Measurements from ENCODE around the gene UPF3A.

DNA sequence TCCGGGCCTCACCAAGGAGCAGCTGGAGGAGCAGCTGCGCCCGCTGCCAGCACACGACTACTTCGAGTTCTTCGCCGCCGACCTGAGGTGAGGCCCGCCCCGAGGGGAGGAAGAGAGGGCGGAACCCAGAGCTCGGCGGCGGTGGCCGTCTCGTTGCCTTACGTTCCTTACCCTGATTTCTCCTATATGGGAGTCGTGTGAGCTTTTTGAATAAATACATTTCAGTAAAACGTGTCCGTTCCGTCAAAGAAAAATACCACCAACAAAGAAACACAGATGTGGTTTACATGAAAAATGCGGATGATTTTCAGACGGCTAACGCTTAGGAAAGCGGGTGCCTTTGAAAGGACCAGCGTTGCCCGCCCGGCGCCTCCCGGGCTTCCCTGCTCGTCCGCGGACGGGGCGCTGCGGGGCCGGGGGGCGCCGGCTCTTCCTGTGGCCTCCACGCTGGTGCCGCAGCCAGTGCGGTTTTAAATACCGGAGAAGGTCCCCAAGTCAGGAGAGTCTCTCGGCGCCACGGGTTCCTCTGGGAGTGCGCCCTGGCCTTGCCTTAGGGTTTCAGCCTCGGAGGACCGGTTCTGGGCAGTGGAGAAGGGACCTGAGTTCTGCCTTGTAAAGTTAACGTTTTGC, 755 bp downstream of the UPF3A start:
- TF ChIP-seq, protein P1, sequence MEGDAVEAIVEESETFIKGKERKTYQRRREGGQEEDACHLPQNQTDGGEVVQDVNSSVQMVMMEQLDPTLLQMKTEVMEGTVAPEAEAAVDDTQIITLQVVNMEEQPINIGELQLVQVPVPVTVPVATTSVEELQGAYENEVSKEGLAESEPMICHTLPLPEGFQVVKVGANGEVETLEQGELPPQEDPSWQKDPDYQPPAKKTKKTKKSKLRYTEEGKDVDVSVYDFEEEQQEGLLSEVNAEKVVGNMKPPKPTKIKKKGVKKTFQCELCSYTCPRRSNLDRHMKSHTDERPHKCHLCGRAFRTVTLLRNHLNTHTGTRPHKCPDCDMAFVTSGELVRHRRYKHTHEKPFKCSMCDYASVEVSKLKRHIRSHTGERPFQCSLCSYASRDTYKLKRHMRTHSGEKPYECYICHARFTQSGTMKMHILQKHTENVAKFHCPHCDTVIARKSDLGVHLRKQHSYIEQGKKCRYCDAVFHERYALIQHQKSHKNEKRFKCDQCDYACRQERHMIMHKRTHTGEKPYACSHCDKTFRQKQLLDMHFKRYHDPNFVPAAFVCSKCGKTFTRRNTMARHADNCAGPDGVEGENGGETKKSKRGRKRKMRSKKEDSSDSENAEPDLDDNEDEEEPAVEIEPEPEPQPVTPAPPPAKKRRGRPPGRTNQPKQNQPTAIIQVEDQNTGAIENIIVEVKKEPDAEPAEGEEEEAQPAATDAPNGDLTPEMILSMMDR (tag by site-specific recombination; IDR thresholded peaks at IDR 0.05), result no peak
- TF ChIP-seq ZNF121 (tag by site-specific recombination; IDR thresholded peaks at IDR 0.05) (no peak), KLF8 (tag by site-specific recombination; IDR thresholded peaks at IDR 0.05) (no peak), ZNF558 (tag by site-specific recombination; IDR thresholded peaks at IDR 0.05) (no peak), ZFP3 (tag by site-specific recombination; IDR thresholded peaks at IDR 0.05; ENCODE audit: low read depth) (no peak), ZNF350 (tag by site-specific recombination; IDR thresholded peaks at IDR 0.05) (no peak), BCL11A (tag by site-specific recombination; IDR thresholded peaks at IDR 0.05; ENCODE audit: low read depth) (no peak), TCF7L2 (IDR thresholded peaks at IDR 0.05; ENCODE audit: borderline replicate concordance, low read depth, low read length) (peak; percentile 39; the same call in 1 of the 2 replicates), SP2 (tag by site-specific recombination; IDR thresholded peaks at IDR 0.05) (peak; percentile 74), ZBTB1 (tag by site-specific recombination; IDR thresholded peaks at IDR 0.05) (no peak), SP7 (tag by site-specific recombination; IDR thresholded peaks at IDR 0.05) (peak; percentile 65; the same call in 1 of the 2 replicates), ZNF174 (tag by site-specific recombination; IDR thresholded peaks at IDR 0.05) (no peak)
- TF ChIP-seq, protein P2, sequence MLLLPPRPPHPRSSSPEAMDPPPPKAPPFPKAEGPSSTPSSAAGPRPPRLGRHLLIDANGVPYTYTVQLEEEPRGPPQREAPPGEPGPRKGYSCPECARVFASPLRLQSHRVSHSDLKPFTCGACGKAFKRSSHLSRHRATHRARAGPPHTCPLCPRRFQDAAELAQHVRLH (tag by site-specific recombination; IDR thresholded peaks at IDR 0.05), result no peak
